Endothelial cell of umbilical vein (primary cell): Measurements from ENCODE around the gene RBM39. TPM values are rescaled to one million over a fixed set of nuclear protein-coding genes. Genes with fewer than 3 reads are reported as not detected.

ENCODE experiments used
- Bru-seq: library from RNA; stranded (reverse); fragments of 400-500 nt; gene quantifications from one replicate; lab custom pipeline; 2021; lab: Mats Ljungman, UMichigan
- BruChase-seq, 2 experiments: library from RNA; stranded (reverse); fragments of 400-500 nt; gene quantifications; one replicate each; lab custom pipeline; 2021; lab: Mats Ljungman, UMichigan
- BruUV-seq: library from RNA; stranded (reverse); fragments of 400-500 nt; replicated peaks from 2 replicates; lab custom pipeline; 2021; lab: Mats Ljungman, UMichigan
- CTCF ChIA-PET: fragments of 300-600, 350-600 bp; sonication (Branson Sonifier 250); formaldehyde crosslinking; loops from one replicate; lab custom pipeline; 2021; ENCODE audit warnings: antibody characterized with exemption, inconsistent platforms; lab: Charles Lee
- POLR2A ChIA-PET: fragments of 300-600, 350-600 bp; sonication (Branson Sonifier 250); formaldehyde crosslinking; loops from one replicate; lab custom pipeline; 2021; ENCODE audit warnings: antibody characterized with exemption, inconsistent platforms; lab: Charles Lee
- DNase-seq: peaks from one replicate; pipeline ENCODE4 v3.0.0-alpha.2; 2011; ENCODE audit warnings: low read depth, low spot score
- FAIRE-seq: peaks from 2 replicates; lab custom pipeline; 2011; peaks lifted over from hg19 to GRCh38; lab: Jason Lieb, UNC
- H2AFZ ChIP-seq: 2 replicates; pipeline ENCODE4 v1.6.0; 2012; ENCODE audit warnings: low read depth, low read length, control low read depth, inconsistent platforms
- H3K27ac ChIP-seq: 2 replicates; pipeline ENCODE4 v1.5.1; 2011; ENCODE audit warnings: low read depth, mild to moderate bottlenecking, control low read depth, low read length, moderate library complexity; ENCODE audit not compliant: insufficient read depth
- H3K27me3 ChIP-seq, 2 experiments: 2 replicates each; pipeline versions ENCODE4 v1.6.0 to v1.6.1; 2011; ENCODE audit warnings: low read length in 2 of 2, mixed read lengths in 1 of 2; ENCODE audit not compliant: control insufficient read depth in 2 of 2, insufficient read depth in 2 of 2
- H3K36me3 ChIP-seq, 2 experiments: 2 replicates in 1 of 2; 3 replicates in 1 of 2; pipeline ENCODE4 v1.5.1; 2011; ENCODE audit warnings: low read length in 2 of 2, mild to moderate bottlenecking in 1 of 2, moderate library complexity in 1 of 2; ENCODE audit not compliant: control insufficient read depth in 2 of 2, insufficient read depth in 2 of 2; ENCODE audit errors: extremely low read depth in 1 of 2
- H3K4me1 ChIP-seq: 3 replicates; pipeline ENCODE4 v1.5.1; 2011; ENCODE audit warnings: mild to moderate bottlenecking, low read length; ENCODE audit not compliant: control insufficient read depth, insufficient read depth; ENCODE audit errors: extremely low read depth
- H3K4me2 ChIP-seq: 2 replicates; pipeline ENCODE4 v1.6.1; 2011; ENCODE audit warnings: low read length, control low read depth, mixed read lengths; ENCODE audit not compliant: insufficient read depth
- H3K4me3 ChIP-seq, 3 experiments: fragments of 200-600 bp in 1 of 3; sonication (generic), shearing (Covaris generic) in 1 of 3; replicated peaks in 1 of 3; 2 replicates each; pipeline ENCODE4 v1.5.1; 2011 to 2016; ENCODE audit warnings: control low read depth in 3 of 3, low read length in 3 of 3, mild to moderate bottlenecking in 2 of 3, inconsistent platforms in 1 of 3, low read depth in 1 of 3, moderate library complexity in 1 of 3; ENCODE audit not compliant: insufficient read depth in 1 of 3
- H3K79me2 ChIP-seq: 2 replicates; pipeline ENCODE4 v1.6.0; 2012; ENCODE audit warnings: low read length, inconsistent platforms; ENCODE audit not compliant: control insufficient read depth, insufficient read depth
- H3K9ac ChIP-seq: replicated peaks from 2 replicates; pipeline ENCODE3; 2011; ENCODE audit warnings: low read length, control low read depth; ENCODE audit not compliant: insufficient read depth; ENCODE audit errors: extremely low read depth
- H3K9me1 ChIP-seq: replicated peaks from 3 replicates; pipeline ENCODE4 v1.6.0; 2011; ENCODE audit warnings: mild to moderate bottlenecking, low read length; ENCODE audit not compliant: control insufficient read depth, insufficient read depth; ENCODE audit errors: extremely low read depth
- H3K9me3 ChIP-seq: replicated peaks from 2 replicates; pipeline ENCODE4 v1.5.1; 2012; ENCODE audit warnings: low read length, inconsistent platforms; ENCODE audit not compliant: control insufficient read depth, insufficient read depth
- H4K20me1 ChIP-seq: replicated peaks from 2 replicates; pipeline ENCODE3; 2011; ENCODE audit warnings: mild to moderate bottlenecking, low read length; ENCODE audit not compliant: control insufficient read depth, insufficient read depth; ENCODE audit errors: extremely low read depth
- EZH2 ChIP-seq: IDR thresholded peaks from 2 replicates; pipeline ENCODE4 v1.6.1; 2012; ENCODE audit warnings: borderline replicate concordance, low read depth, mild to moderate bottlenecking, moderate library complexity, low read length, inconsistent platforms; ENCODE audit not compliant: severe bottlenecking
- FOS ChIP-seq: IDR thresholded peaks from 2 replicates; pipeline ENCODE4 v1.6.1; 2011; ENCODE audit warnings: mild to moderate bottlenecking, low read length, moderate library complexity, borderline replicate concordance; ENCODE audit not compliant: insufficient read depth
- GATA2 ChIP-seq: IDR thresholded peaks from 2 replicates; pipeline ENCODE4 v1.7.0; 2011; ENCODE audit warnings: low read depth, mild to moderate bottlenecking, moderate library complexity, mixed read lengths, low read length; ENCODE audit not compliant: insufficient read length, insufficient read depth
- JUN ChIP-seq: IDR thresholded peaks from 2 replicates; pipeline ENCODE4 v1.6.1; 2011; ENCODE audit warnings: borderline replicate concordance, low read depth; ENCODE audit not compliant: insufficient read length, insufficient read depth
- MYC ChIP-seq: IDR thresholded peaks from one replicate; pipeline ENCODE4 v1.6.1; 2011; ENCODE audit warnings: mild to moderate bottlenecking, low read depth, low read length
- POLR2A ChIP-seq: IDR thresholded peaks from 2 replicates; pipeline ENCODE4 v1.6.1; 2012; ENCODE audit warnings: low read depth, mild to moderate bottlenecking, control low read depth, low read length
- POLR2AphosphoS5 ChIP-seq: IDR thresholded peaks from 2 replicates; pipeline ENCODE4 v1.6.1; 2012; ENCODE audit warnings: low read depth, mild to moderate bottlenecking, control low read depth, low read length, moderate library complexity; ENCODE audit not compliant: insufficient read depth
- dilution Hi-C: fragments of 300-500 bp; cut with MboI; formaldehyde crosslinking; loops from one replicate; pipeline ENCODE4 v1.15.0; 2019; ENCODE audit warnings: low sequenced_read_pairs; ENCODE audit not compliant: extremely low pct_ligation_motif_present
- intact Hi-C: fragments of 100-400 bp; cut with micrococcal nuclease; formaldehyde crosslinking; loops from one replicate; pipeline ENCODE4 v1.10.0; 2022
- long read RNA-seq: library from polyadenylated mRNA; stranded (forward); transcript quantifications from one replicate; pipeline ENCODE4 v2.0.0, GENCODE V29; 2021
- polyA minus RNA-seq, 3 experiments: library from RNA; depleted of rRNA, polyadenylated mRNA; stranded (reverse); fragments of >200 nt; gene quantifications; 1 replicate in 1 of 3; 2 replicates in 2 of 3; pipeline ENCODE4 v1.2.3, GENCODE V29; 2011
- polyA plus RNA-seq, 4 experiments: library from polyadenylated mRNA; depleted of rRNA in 3 of 4; stranded (reverse) in 3 of 4; unstranded in 1 of 4; fragments of >200 nt; gene quantifications; 2 replicates each; pipeline versions ENCODE4 v1.2.1 to v1.2.3, GENCODE V29; 2011 to 2012; ENCODE audit warnings: missing spikeins in 1 of 4
- total RNA-seq: library from RNA; stranded (reverse); gene quantifications from 2 replicates; pipeline ENCODE4 v1.2.3, GENCODE V29; 2021
- TF ChIP-seq, protein P1 (sequence below): IDR thresholded peaks from 2 replicates; pipeline ENCODE4 v1.6.1; 2011; ENCODE audit not compliant: insufficient read depth, insufficient read length
- TF ChIP-seq, protein P2 (sequence below), 2 donors: IDR thresholded peaks; 1 replicate in 1 of 2; 2 replicates in 1 of 2; pipeline ENCODE4 v1.5.1; 2011; ENCODE audit warnings: low read length in 2 of 2, mild to moderate bottlenecking in 2 of 2, moderate library complexity in 2 of 2, control low read depth in 1 of 2, inconsistent platforms in 1 of 2, low read depth in 1 of 2; ENCODE audit not compliant: insufficient read depth in 1 of 2; ENCODE audit errors: extremely low read depth in 1 of 2

Gene RBM39
- total RNA-seq, result 291 and 309 TPM in 2 replicates
- polyA plus RNA-seq, result 76.2 and 106 TPM in 2 replicates
- 49.7 and 60.3 TPM in 2 replicates for polyA plus RNA-seq (2011; cell fraction: cytosol; rRNA removed)
- 591 and 691 TPM in 2 replicates for polyA plus RNA-seq (2011; cell fraction: nucleus; rRNA removed)
- polyA plus RNA-seq (2012), result 214 and 237 TPM in 2 replicates
- 196 and 257 TPM in 2 replicates for polyA minus RNA-seq
- polyA minus RNA-seq (2011; cell fraction: cytosol; rRNA and poly(A)+ RNA removed), result 80.7 TPM
- polyA minus RNA-seq (2011; cell fraction: nucleus; rRNA and poly(A)+ RNA removed), result 449 and 536 TPM in 2 replicates
- Bru-seq, nascent RNA, result percentile 99 among the genes with signal in this experiment
- percentile 97 among the genes with signal in this experiment for BruChase-seq, experiment 1, labeled RNA remaining after a 6-hour chase
- percentile 99 among the genes with signal in this experiment for BruChase-seq, experiment 2, labeled RNA remaining after a 2-hour chase
- long read RNA-seq, full-length matches to known transcripts, result 336 of 446 reads
- long read RNA-seq, partial matches to known transcripts, result 33 of 446 reads
- long read RNA-seq, other reads (novel, unspliced or antisense), result 77 of 446 reads

DNA sequence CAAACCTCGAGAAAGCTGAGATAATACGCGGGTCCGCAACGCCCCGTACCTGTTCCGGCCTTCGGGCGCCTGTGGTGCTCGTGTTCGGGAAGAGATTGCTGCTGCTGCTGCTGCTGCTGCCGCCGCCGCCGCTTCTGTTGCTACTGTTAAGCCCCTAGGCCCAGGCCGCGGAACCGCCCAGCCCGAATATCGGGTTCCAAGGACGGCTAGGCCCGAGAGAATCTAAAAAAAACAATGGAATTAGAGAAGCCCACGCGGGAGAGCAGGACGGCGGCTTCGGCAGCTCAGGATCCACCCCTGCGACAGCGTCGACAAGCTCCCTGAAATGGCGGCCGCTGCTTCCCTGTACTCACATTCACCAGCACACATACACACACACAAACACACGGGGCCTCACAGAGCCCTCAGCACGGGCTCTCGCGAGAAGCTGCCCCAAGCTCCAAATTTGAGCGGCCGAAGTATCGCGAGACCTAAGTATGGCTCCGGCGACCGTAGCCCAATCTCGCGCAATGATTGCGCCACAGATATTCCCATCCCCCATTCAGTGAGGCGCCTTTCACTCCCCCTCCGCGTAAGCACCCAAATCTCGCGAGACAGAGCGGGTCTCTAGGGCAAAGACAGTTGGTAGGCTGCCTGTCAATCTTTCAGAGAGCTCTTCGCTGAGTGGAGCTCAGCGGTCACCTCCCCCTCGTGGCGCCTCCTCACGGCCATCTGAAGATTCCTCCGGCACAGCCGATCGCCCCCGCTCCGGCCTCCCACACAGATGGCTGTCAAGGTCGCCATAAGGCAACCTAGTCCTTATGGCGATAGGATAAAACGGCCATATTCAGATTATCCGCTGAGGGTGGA is at the start of gene RBM39:
TSS of gene RBM39 (minus strand) at position 369 of the 849 bp plus-strand sequence. CDS start 1,386 bp downstream, outside the sequence.
- Histone ChIP-seq H3K4me3 (peak within 1 kb of the TSS; percentile 97 to 100 (median 99)), H3K36me3 (peaks cover 6 to 24% of the 10 kb centered on the region in 2 experiments), H3K9me3 (no peaks in the 10 kb centered on the region), H4K20me1 (peaks cover 20% of the 10 kb centered on the region), H3K9me1 (no peaks in the 10 kb centered on the region), H3K79me2 (peaks cover 48% of the 10 kb centered on the region), H3K4me1 (peaks cover 39% of the 10 kb centered on the region), H2AFZ (no peak within 1 kb of the TSS), H3K27me3 (no peaks in the 10 kb centered on the region), H3K4me2 (peak within 1 kb of the TSS; percentile 99), H3K27ac (peak within 1 kb of the TSS; percentile 97), H3K9ac (peak within 1 kb of the TSS; percentile 100)
- peak; percentile 100 for DNase-seq
- peak; percentile 86 for FAIRE-seq
- ChIA-PET POLR2A (interaction anchor here (0.6 to 2.8 kb wide), 22 partner anchors 8 to 746 kb away, joined by 3 to 47 read pairs (median 4); partner anchors contain the start of genes NFS1, PHF20, ROMO1 and SCAND1), CTCF (interaction anchor here (0.6 to 3.6 kb wide), 24 partner anchors 9 to 439 kb away, joined by 3 to 29 read pairs (median 3); partner anchors contain the start of genes PHF20, SCAND1 and SPAG4)
- TF ChIP-seq, protein P1, sequence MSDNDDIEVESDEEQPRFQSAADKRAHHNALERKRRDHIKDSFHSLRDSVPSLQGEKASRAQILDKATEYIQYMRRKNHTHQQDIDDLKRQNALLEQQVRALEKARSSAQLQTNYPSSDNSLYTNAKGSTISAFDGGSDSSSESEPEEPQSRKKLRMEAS, result peak; percentile 64
- no peak for TF ChIP-seq EZH2
- TF ChIP-seq, protein P2, sequence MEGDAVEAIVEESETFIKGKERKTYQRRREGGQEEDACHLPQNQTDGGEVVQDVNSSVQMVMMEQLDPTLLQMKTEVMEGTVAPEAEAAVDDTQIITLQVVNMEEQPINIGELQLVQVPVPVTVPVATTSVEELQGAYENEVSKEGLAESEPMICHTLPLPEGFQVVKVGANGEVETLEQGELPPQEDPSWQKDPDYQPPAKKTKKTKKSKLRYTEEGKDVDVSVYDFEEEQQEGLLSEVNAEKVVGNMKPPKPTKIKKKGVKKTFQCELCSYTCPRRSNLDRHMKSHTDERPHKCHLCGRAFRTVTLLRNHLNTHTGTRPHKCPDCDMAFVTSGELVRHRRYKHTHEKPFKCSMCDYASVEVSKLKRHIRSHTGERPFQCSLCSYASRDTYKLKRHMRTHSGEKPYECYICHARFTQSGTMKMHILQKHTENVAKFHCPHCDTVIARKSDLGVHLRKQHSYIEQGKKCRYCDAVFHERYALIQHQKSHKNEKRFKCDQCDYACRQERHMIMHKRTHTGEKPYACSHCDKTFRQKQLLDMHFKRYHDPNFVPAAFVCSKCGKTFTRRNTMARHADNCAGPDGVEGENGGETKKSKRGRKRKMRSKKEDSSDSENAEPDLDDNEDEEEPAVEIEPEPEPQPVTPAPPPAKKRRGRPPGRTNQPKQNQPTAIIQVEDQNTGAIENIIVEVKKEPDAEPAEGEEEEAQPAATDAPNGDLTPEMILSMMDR (IDR thresholded peaks at IDR 0.05; ENCODE audit: extremely low read depth in 1 of 2, insufficient read depth in 1 of 2, low read depth in 1 of 2, low read length in 2 of 2), result peak; percentile 21 to 58
- TF ChIP-seq MYC, result peak; percentile 23
- no peak for TF ChIP-seq JUN
- no peak for TF ChIP-seq FOS
- peak; percentile 80 for TF ChIP-seq POLR2AphosphoS5
- TF ChIP-seq POLR2A, result peak; percentile 89
- TF ChIP-seq GATA2, result peak; percentile 43
- intact Hi-C loops, result loop anchor here (1.0 to 5.0 kb wide), 5 partner anchors 26 to 211 kb away; partner anchors contain the start of genes CPNE1 and RBM12
- TSS peak; percentile 3 for BruUV-seq
- dilution Hi-C loops, result no loop called here
